Choroid plexus epithelial cell (primary cell): ENCODE data around the gene MEAK7.

Experiments used
- DNase-seq: peaks from one replicate; pipeline ENCODE4 v3.0.0-alpha.2; 2010; ENCODE audit warnings: low read depth
- H3K4me3 ChIP-seq: 2 replicates; pipeline ENCODE4 v1.5.1; 2011; ENCODE audit warnings: low read depth, mild to moderate bottlenecking, control low read depth, low read length, moderate library complexity
- CTCF ChIP-seq: conservative IDR thresholded peaks from 2 replicates; pipeline ENCODE4 v1.5.1; 2011; ENCODE audit warnings: low read depth, mild to moderate bottlenecking, control low read depth, inconsistent platforms, low read length, moderate library complexity

Gene MEAK7

GRCh38 chr16:84464116-84464515 lies 40.3 kb downstream of the MEAK7 start:
- H3K4me3 ChIP-seq, result no peak overlapping the region
- DNase-seq, result no peak
- TF ChIP-seq CTCF, result no peak

- no peak for DNase-seq
- no peak for TF ChIP-seq CTCF
- no peak overlapping the region for H3K4me3 ChIP-seq
Observed at GRCh38 chr16:84463221-84463620, 41.2 kb downstream of the MEAK7 start.

GRCh38 chr16:84462296-84463210 lies 41.9 kb downstream of the MEAK7 start:
- no peak overlapping the region for H3K4me3 ChIP-seq
- no peak for TF ChIP-seq CTCF
- DNase-seq, result no peak

GRCh38 chr16:84461413-84462295 lies 42.8 kb downstream of the MEAK7 start:
- TF ChIP-seq CTCF, result no peak
- no peak for DNase-seq

GRCh38 chr16:84461029-84461412 lies 43.4 kb downstream of the MEAK7 start:
- DNase-seq, result no peak
- H3K4me3 ChIP-seq, result no peak overlapping the region
- TF ChIP-seq CTCF, result no peak

More at GRCh38 chr16:84461413-84462295, 42.8 kb downstream of the MEAK7 start:
- no peak overlapping the region for H3K4me3 ChIP-seq

GRCh38 chr16:84460406-84461028 lies 43.9 kb downstream of the MEAK7 start:
- no peak overlapping the region for H3K4me3 ChIP-seq
- no peak for DNase-seq
- no peak for TF ChIP-seq CTCF
